Erythroblast (primary cell): Measurements from ENCODE around the gene SETD4.

Source experiments
- DNase-seq, 2 experiments: peaks; one replicate each; lab custom pipeline; 2025; lab: John Stamatoyannopoulos, UW
- GATA1 ChIP-seq: IDR thresholded peaks from 2 replicates; pipeline ENCODE4 v1.6.1; 2011; ENCODE audit warnings: low read depth, mild to moderate bottlenecking, control low read depth, low read length, moderate library complexity
- POLR2A ChIP-seq: IDR thresholded peaks from 2 replicates; pipeline ENCODE4 v1.6.1; 2011; ENCODE audit warnings: mild to moderate bottlenecking, low read length

SETD4 gene

DNA sequence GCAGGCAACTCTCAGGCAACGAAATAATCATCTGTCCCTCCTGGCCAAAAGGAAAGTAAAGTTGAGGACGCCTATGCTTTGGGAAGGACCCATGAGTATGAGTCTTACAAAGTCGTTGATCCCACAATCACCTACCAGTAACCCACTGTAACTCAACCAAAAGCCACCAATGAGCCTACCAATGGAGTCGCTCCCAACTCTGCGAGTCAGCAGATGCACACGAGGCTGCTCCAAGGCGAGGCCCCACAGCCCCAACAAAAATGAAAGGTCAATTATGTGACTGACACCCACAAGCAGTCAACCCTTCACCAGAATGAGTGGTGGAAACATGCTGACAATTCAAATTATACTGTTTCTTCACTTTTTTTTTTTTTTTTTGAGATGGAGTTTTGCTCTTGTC is 12.0 kb downstream of the SETD4 start:
- TF ChIP-seq POLR2A (no peak), GATA1 (no peak)
- DNase-seq, result no peak

DNA sequence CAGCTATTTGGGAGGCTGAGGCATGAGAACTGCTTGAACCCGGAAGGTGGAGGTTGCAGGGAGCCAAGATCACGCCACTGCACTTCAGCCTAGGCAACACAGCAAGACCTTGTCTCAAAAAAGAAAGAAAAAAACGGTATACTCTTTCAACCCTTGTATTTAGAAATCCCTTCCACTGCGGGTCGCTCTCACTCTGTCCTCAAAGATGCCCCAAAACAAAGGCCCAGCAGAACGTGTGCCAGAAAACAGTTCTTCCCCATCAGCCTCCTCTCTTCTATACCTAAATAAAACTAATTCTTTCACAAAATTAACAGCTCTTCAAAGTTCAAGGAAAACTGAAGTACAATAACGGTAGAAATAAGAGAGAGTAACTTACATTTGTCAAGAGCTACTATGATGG is 13.2 kb downstream of the SETD4 start:
- TF ChIP-seq GATA1 (no peak), POLR2A (no peak)
- DNase-seq, result no peak

DNA sequence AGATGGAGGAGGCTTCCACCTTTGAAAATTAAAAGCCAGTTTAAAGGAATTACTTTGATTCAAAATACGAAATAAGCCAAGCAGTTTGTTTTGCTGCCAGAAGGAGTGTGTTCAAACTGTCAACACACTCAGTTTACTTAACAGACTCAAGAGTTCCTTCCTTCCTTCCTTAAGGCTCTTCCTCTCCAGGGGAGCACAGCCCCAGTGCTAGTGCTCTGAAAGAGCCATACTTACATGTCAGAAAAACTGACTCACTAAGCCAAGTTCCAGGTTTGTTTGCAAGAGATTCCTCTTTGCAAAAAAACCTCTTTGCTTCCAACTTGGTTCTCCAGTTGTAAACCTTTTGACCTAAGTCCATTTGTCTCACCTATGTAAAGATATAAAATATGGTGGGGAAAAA is 14.3 kb downstream of the SETD4 start:
- DNase-seq, result no peak
- TF ChIP-seq GATA1 (no peak), POLR2A (no peak)

DNA sequence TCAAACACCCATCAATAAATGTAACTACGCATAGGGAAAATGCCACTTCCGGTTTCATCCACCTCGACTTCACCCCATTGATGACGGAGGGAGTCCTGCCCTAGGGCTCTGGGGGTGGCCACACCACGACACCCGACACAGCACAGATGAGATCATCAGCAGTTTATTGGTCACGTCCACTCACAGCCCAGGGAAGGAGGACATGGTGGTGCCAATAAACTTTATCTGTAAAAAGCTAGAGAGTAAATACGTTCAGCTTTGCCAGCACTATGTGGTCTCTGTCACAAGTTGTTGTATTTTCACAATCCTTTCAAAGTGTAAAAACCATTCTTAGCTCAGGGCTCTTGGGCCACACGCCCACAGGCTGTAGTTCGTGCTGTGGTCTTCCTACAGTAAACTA is 16.3 kb downstream of the SETD4 start:
- TF ChIP-seq GATA1, result no peak
- no peak for TF ChIP-seq POLR2A
- no peak for DNase-seq

DNA sequence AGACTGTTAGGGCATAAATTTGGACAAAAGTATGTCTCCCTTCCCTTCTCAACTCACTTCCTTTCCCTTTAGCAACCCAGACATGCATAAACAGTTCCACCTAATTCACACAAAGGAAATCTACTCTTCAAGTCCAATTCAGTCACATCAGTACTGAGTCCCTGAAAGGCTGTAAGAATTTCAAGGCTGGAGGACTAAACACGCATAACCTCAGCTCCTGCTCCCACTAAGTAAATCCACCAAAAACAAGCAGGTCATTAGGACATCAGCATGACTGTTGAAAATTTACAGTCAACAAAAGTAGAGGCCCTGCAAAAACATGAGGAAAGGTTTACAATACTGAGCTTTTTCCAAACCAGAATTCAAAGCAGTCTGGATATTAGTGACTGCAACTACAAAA is 18.4 kb downstream of the SETD4 start:
- TF ChIP-seq GATA1 (no peak), POLR2A (no peak)
- DNase-seq, result no peak

DNA sequence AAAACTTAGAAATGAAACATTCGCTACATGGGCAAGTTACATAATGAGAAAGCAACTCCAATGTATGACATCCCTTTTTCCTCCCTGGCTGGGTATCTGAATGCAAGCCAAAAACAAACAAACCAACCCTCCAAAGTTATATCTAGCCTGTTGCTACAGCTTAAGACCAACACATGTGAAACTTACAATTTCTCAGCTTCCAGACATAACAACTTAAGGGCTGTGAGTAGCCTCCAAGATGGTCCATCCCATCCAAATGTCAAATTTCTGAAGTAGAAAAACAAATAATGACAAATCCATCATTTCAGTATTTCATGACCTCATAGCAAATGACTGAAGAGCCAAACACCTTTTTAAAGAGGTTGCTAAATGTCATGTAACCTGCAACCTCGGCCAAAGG is 19.9 kb downstream of the SETD4 start:
- no peak for TF ChIP-seq POLR2A
- TF ChIP-seq GATA1, result no peak
- DNase-seq, result no peak

DNA sequence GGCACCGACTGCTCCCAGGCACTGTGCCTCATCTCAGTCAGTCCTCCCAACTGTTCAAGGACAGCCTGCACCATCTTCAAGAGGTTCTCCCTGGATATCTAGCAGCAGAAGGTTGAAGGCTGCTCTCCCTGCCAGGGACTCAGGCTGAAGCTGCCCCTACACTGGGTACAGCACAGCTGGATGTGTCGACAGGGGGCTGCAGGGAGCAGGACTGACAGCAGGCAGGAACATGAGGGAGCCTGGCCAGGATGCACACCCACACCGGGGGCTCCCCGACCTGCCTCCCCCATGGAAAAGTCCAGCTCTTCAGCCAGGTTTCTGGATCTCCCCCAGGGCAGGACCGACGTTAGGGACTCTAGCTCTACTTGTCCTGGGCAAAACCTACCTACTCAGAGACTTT is 20.5 kb downstream of the SETD4 start:
- no peak for TF ChIP-seq GATA1
- TF ChIP-seq POLR2A, result no peak
- DNase-seq, result no peak

DNA sequence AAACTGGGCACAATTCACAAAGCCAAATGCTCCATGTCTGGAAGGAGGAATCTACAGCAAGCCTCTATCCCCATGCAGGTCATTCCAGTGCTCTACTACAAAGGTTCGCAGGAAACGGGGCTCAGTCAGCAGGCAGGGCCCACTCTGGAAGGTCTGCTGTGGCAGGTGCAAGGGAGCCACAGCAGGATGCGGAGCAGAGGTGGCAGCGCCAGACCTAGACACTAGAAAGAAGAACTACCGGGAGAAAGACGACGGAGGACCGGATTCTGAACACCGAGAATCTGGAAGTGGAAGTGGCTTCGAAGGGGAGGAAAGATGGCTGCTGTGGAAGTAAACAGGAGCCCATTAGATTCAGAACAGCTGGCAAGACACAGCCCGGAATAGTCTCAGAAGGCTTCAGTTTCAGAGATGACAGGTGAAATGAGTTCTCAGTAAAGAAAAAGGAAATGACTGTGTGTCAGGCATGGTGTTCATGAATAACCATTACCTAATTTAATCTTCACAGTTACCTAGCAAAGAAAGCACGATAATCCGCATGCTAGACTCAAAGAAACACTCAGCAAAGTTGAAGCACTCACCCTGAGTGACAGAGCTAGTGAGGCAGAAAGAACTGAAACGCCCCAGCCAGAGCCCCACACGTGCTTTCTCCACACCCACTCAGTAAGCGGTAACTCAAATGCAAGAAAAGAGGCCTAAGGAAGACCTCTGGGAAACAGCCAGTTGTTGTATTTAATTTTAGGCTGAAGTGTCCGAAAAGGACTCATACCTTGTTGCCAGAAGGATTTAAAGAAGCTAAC is 21.4 kb downstream of the SETD4 start:
- no peak for TF ChIP-seq GATA1
- no peak for TF ChIP-seq POLR2A
- no peak for DNase-seq

DNA sequence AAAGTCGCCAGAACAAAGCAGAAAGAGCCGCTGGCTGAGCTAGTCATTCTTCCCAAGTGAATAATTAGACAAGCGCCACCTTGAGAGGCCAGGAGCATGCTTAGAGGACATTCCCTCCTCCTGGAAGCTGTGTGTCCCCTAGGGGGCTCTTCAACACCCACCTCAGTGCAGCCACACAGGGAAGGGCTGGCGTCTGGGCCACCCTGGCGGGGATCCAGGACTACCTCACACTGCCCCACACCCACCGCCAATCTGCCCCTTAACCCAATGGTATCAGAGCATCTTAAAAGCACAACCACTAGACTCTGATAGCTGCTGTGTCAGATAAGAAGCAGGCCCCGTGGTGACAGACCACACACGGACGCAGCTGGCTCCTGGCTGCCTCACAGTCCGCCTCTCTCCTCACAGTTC is 24.9 kb downstream of the SETD4 start:
- TF ChIP-seq POLR2A (no peak), GATA1 (no peak)
- peak; percentile 48 to 82 for DNase-seq

DNA sequence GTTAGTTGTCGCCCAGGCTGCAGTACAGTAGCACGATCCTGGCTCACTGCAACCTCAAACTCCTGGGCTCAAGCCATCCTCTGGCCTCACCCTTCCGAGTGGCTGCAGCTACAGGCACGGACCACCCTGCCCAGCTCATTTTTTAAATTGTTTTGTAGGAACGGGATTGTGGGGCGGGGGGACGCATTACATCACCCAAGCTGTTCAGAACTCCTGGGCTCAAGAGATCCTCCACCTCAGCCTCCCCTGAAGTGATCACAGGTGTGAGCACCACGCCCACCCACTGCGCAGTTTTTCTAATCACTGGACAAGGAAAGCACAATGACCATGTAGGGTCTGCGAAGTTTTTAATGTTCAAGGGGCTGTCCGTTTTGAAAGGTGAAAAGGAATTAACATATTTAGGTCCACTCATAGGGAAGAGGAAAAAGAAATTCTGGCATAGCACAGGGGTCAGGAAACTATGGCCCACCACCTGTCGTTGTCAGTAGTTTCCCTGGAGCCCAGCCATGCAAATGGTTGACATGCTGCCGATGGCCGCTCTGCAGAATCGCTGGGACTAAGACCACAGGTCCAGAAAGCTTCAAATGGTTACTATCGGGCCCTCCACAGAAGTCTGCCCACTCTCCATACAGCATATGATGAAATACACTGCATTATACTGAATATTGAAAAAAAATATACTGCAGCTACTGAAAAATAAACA is 26.0 kb downstream of the SETD4 start:
- DNase-seq, result no peak
- TF ChIP-seq POLR2A (no peak), GATA1 (no peak)

DNA sequence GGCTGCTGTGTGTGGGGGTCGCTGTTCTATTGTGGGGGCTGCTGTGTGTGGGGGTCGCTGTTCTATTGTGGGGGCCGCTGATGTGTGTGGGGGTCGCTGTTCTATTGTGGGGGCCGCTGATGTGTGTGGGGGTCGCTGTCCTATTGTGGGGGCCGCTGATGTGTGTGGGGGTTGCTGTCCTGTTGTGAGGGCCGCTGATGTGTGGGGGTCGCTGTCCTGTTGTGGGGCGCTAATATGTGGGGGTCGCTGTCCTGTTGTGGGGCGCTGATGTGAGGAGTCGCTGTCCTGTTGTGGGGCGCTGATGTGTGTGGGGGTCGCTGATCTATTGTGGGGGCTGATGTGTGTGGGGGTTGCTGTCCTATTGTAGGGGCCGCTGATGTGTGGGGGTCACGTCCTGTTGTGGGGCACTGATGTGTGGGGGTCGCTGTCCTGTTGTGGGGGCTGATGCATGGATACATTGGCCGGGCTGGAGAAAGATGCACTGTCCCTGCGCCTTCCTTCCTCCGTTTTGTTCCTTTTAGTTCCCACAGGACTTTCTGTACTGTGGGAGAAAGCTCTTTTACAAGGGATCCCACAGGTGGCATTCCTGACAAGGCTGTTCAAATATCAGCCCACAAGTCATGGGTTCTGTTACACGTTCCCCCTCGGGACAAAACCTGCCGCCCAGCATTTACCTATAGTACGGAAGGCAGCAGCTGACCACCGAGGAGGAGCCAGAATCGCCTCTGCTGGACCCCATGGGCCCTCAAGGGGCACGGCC is 27.5 kb downstream of the SETD4 start:
- DNase-seq, result no peak
- TF ChIP-seq GATA1 (no peak), POLR2A (no peak)

DNA sequence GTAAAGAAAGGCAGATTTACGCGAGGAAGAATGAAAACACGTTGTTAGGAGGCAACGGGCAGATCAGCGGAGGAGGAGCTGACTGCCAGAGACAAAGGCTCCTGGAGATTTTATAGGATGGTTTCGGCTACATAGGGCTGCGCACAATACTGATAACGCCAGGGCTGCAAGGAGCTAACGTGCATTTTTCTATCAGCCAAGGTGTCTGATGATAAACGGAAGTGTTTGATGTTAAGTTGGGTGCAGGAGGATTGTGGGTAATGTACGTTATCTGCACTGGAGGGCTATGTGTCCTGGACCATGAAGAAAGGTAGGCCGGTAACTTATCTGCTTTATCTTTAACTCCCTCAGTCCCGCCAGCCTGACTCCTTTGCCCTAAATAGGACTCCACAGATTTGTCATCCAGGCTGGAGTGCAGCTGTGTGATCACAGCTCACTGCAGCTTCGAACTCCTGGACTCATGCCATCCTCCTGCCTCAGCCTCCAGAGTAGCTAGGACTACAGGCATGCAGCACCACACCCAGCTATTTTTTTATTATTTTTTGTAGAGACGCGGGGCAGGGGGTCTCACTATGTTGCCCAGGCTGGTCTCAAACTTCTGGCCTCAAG is 29.6 kb downstream of the SETD4 start:
- TF ChIP-seq GATA1, result no peak
- no peak for TF ChIP-seq POLR2A
- DNase-seq, result no peak

DNA sequence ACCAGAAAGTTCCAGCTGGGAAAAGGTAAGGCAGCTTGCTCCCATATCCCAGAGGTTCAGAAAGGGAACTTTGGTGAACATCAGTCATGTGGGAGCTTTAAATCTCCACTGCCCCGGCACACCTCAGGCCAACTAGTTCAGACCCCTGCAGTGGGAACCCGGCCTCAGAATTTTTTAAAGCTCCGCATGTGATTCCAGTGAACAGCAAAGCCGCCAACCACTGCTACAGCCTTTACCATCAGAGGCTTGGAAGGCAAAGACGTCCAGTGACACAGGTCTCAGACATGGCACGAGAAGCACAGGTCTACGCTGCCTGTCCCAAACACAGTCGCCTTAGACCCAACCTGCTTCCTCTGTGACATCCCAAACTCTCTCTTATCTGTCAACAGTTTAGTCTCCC is 31.0 kb downstream of the SETD4 start:
- DNase-seq, result no peak
- TF ChIP-seq GATA1, result no peak
- no peak for TF ChIP-seq POLR2A
